Endothelial cell (in vitro differentiated cells): ENCODE measurements around the gene LSG1. TPM values are rescaled to one million over a fixed set of nuclear protein-coding genes. Genes with fewer than 3 reads are reported as not detected.

ENCODE experiments used
- DNase-seq: peaks from one replicate; pipeline ENCODE4 v3.0.0; 2021; ENCODE audit warnings: low spot score
- H3K27ac Mint-ChIP-seq: one replicate; pipeline ENCODE4 v1.8.0; 2021; ENCODE audit warnings: mixed read lengths, inconsistent platforms; ENCODE audit not compliant: unreplicated experiment
- H3K27me3 Mint-ChIP-seq: one replicate; pipeline ENCODE4 v1.8.0; 2021; ENCODE audit warnings: mild to moderate bottlenecking, moderate library complexity, mixed read lengths, inconsistent platforms; ENCODE audit not compliant: unreplicated experiment
- H3K36me3 Mint-ChIP-seq: one replicate; pipeline ENCODE4 v1.8.0; 2021; ENCODE audit warnings: mild to moderate bottlenecking, low read depth, mixed read lengths, inconsistent platforms; ENCODE audit not compliant: unreplicated experiment
- H3K4me1 Mint-ChIP-seq: one replicate; pipeline ENCODE4 v1.8.0; 2021; ENCODE audit warnings: mild to moderate bottlenecking, mixed read lengths, inconsistent platforms; ENCODE audit not compliant: unreplicated experiment
- H3K4me3 Mint-ChIP-seq: one replicate; pipeline ENCODE4 v1.8.0; 2021; ENCODE audit warnings: mild to moderate bottlenecking, mixed read lengths, inconsistent platforms; ENCODE audit not compliant: unreplicated experiment
- H3K9me3 Mint-ChIP-seq: one replicate; pipeline ENCODE4 v1.8.0; 2021; ENCODE audit warnings: mixed read lengths, inconsistent platforms; ENCODE audit not compliant: unreplicated experiment
- CTCF ChIP-seq: fragments of 200-600 bp; sonication (generic); IDR thresholded peaks from one replicate; pipeline ENCODE4 v1.5.0; 2021; ENCODE audit warnings: antibody characterized with exemption; ENCODE audit not compliant: unreplicated experiment
- total RNA-seq: library from RNA; stranded (reverse); fragmentation: NEBNext Ultra II Directional; extraction: Animal tissue kit (Norgen Biotek cat#: 25700); gene quantifications from one replicate; pipeline ENCODE4 v1.2.1, GENCODE V29; 2021; ENCODE audit not compliant: unreplicated experiment

The LSG1 gene
- total RNA-seq, 1 donor from 2014 or later, result 35.8 TPM

GRCh38 chr3:194654443-194654842, 17.5 kb downstream of the LSG1 start:
- no peak for DNase-seq
- Mint-ChIP-seq H3K27ac (no peak overlapping the region), H3K4me1 (peaks cover 15% of the 10 kb centered on the region), H3K27me3 (no peaks in the 10 kb centered on the region), H3K4me3 (no peak overlapping the region), H3K9me3 (no peaks in the 10 kb centered on the region), H3K36me3 (peaks cover 46% of the 10 kb centered on the region)
- TF ChIP-seq CTCF, result no peak

GRCh38 chr3:194647747-194648146, 24.2 kb downstream of the LSG1 start:
- Mint-ChIP-seq H3K9me3 (no peaks in the 10 kb centered on the region), H3K36me3 (peaks cover 54% of the 10 kb centered on the region), H3K4me1 (no peaks in the 10 kb centered on the region), H3K27ac (no peak overlapping the region), H3K27me3 (no peaks in the 10 kb centered on the region), H3K4me3 (no peak overlapping the region)
- no peak for DNase-seq
- no peak for TF ChIP-seq CTCF

GRCh38 chr3:194642769-194643168, 29.2 kb downstream of the LSG1 start:
- no peak for DNase-seq
- H3K4me1 Mint-ChIP-seq, result peaks cover 3% of the 10 kb centered on the region
- no peak for TF ChIP-seq CTCF
- H3K4me3 Mint-ChIP-seq, result no peak overlapping the region
- H3K27me3 Mint-ChIP-seq, result peaks cover 3% of the 10 kb centered on the region
- peaks cover 42% of the 10 kb centered on the region for H3K36me3 Mint-ChIP-seq
- no peaks in the 10 kb centered on the region for H3K9me3 Mint-ChIP-seq
- H3K27ac Mint-ChIP-seq, result no peak overlapping the region

GRCh38 chr3:194640829-194641228, 31.2 kb downstream of the LSG1 start:
- Mint-ChIP-seq H3K4me1 (peaks cover 3% of the 10 kb centered on the region), H3K4me3 (no peak overlapping the region), H3K27me3 (peaks cover 3% of the 10 kb centered on the region), H3K27ac (no peak overlapping the region), H3K9me3 (no peaks in the 10 kb centered on the region), H3K36me3 (peaks cover 32% of the 10 kb centered on the region)
- peak; percentile 42 for TF ChIP-seq CTCF
- peak; percentile 55 for DNase-seq

GRCh38 chr3:194638991-194639605, 32.9 kb downstream of the LSG1 start:
- H3K27me3 Mint-ChIP-seq, result peaks cover 4% of the 10 kb centered on the region
- no peak overlapping the region for H3K4me3 Mint-ChIP-seq
- no peak for TF ChIP-seq CTCF
- no peaks in the 10 kb centered on the region for H3K9me3 Mint-ChIP-seq
- DNase-seq, result no peak
- H3K36me3 Mint-ChIP-seq, result peaks cover 18% of the 10 kb centered on the region
- H3K27ac Mint-ChIP-seq, result no peak overlapping the region
- H3K4me1 Mint-ChIP-seq, result peaks cover 3% of the 10 kb centered on the region
